ENCODE results near the gene ABCA7.

ABCA7 gene

DNA sequence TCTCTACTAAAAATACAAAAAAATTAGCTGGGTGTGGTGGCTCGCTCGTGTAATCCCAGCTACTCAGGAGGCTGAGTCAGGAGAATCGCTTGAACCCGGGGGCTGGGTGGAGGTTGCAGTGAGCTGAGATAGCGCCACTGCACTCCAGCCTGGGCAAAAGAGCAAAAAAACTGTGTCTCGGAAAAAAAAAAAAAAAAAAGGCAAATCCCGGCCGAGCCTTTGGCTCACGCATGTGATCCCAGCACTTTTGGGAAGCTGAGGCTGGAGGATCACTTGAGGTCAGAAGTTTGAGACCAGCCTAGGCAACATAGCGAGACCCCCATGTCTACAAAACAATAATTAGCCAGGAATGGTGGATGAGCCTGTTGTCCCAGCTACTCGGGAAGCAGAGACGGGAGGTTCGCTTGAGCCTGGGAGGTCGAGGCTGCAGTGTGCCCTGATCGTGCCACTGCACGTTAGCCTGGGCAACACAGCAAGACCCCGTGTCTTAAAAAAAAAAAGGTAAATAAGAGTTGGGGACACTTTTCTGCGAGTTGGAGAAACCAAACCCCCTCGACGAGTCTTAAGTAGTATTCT, 63.3 kb downstream of the ABCA7 start:
- peak overlapping the region; percentile 19 for H3K4me3 ChIP-seq (ENCODE audit: low read length)
- no peak for DNase-seq (ENCODE audit: low read depth)
- TF ChIP-seq, protein P1, sequence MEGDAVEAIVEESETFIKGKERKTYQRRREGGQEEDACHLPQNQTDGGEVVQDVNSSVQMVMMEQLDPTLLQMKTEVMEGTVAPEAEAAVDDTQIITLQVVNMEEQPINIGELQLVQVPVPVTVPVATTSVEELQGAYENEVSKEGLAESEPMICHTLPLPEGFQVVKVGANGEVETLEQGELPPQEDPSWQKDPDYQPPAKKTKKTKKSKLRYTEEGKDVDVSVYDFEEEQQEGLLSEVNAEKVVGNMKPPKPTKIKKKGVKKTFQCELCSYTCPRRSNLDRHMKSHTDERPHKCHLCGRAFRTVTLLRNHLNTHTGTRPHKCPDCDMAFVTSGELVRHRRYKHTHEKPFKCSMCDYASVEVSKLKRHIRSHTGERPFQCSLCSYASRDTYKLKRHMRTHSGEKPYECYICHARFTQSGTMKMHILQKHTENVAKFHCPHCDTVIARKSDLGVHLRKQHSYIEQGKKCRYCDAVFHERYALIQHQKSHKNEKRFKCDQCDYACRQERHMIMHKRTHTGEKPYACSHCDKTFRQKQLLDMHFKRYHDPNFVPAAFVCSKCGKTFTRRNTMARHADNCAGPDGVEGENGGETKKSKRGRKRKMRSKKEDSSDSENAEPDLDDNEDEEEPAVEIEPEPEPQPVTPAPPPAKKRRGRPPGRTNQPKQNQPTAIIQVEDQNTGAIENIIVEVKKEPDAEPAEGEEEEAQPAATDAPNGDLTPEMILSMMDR (IDR thresholded peaks at IDR 0.05; ENCODE audit: insufficient read depth, low read depth, low read length, missing control alignments): no peak

DNA sequence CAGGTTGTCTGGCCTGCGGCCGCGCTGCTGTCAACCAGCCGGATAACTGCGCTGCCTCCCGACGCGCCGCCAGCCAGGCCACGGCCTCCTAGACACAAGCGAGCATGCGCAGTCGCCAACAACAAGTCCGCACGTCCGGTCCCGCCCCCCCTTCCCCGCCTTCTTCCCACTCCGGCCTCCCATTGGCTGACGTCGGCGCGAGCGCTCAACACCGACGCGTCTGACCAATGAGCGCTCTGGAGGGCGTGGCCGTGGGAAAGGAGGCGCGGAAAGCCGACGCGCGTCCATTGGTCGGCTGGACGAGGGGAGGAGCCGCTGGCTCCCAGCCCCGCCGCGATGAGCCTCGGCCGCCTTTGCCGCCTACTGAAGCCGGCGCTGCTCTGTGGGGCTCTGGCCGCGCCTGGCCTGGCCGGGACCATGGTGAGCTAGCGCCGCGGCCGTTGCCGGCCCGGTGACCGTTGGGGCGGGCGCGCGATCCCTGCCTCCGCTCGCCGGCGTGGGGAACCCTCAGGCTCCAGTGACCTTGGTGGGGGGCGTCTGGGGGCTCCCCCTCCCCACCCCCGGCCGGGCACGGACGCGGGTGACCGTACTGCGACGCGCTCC, 63.9 kb downstream of the ABCA7 start, which contains the start of gene GPX4:
Gene GPX4 (plus strand): TSS at position 287 of the 603 bp plus-strand sequence. CDS start 50 bp downstream, at position 337.
- DNase-seq (ENCODE audit: low read depth): peak; percentile 100
- H3K4me3 ChIP-seq (ENCODE audit: low read length): peak within 1 kb of the TSS; percentile 57
- TF ChIP-seq, protein P1 (IDR thresholded peaks at IDR 0.05; ENCODE audit: insufficient read depth, low read depth, low read length, missing control alignments): no peak

- peak; percentile 74 for DNase-seq (ENCODE audit: low read depth)
- TF ChIP-seq, protein P1 (IDR thresholded peaks at IDR 0.05; ENCODE audit: insufficient read depth, low read depth, low read length, missing control alignments): no peak
- peak overlapping the region; percentile 57 for H3K4me3 ChIP-seq (ENCODE audit: low read length)
These were observed 64.6 kb downstream of the ABCA7 start for GRCh38 chr19:1104311-1105007.

DNA sequence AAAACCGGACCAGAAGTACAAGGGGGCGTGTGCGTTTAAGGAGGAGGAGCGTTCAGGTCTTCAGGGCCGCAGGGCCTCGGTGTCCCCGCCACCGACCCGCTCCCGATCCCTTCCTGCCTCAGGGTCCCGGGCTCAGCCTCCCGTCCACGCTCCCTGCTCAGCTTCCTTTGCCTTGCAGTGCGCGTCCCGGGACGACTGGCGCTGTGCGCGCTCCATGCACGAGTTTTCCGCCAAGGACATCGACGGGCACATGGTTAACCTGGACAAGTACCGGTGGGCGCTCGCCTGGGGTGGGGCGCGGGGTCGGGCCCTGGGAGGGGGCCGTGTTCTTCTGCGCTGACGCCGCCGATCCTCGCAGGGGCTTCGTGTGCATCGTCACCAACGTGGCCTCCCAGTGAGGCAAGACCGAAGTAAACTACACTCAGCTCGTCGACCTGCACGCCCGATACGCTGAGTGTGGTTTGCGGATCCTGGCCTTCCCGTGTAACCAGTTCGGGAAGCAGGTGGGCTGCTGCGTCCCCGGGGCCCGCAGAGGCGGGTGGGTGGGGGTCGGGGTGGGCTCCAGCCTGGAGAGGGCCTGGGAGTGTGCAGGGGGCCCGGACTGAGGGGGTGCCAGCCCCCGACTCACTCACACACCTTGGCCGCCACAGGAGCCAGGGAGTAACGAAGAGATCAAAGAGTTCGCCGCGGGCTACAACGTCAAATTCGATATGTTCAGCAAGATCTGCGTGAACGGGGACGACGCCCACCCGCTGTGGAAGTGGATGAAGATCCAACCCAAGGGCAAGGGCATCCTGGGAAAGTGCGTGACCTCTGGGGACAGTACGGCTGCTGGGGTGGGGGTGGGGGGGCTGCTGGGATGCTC, 65.3 kb downstream of the ABCA7 start:
- TF ChIP-seq, protein P1 (IDR thresholded peaks at IDR 0.05; ENCODE audit: insufficient read depth, low read depth, low read length, missing control alignments): no peak
- peak; percentile 61 for DNase-seq (ENCODE audit: low read depth)
- peak overlapping the region; percentile 57 for H3K4me3 ChIP-seq (ENCODE audit: low read length)

GRCh38 chr19:1105873-1106840, 66.2 kb downstream of the ABCA7 start:
- DNase-seq (ENCODE audit: low read depth): no peak
- no peak overlapping the region for H3K4me3 ChIP-seq (ENCODE audit: low read length)
- TF ChIP-seq, protein P1 (IDR thresholded peaks at IDR 0.05; ENCODE audit: insufficient read depth, low read depth, low read length, missing control alignments): no peak
